A673 (cell line): Measurements from ENCODE around the gene ANKZF1. TPM values are rescaled to one million over a fixed set of nuclear protein-coding genes. Genes with fewer than 3 reads are reported as not detected.

Experiments used
- BruUV-seq: library from RNA; stranded (reverse); fragments of 400-500 nt; replicated peaks from 2 replicates; lab custom pipeline; 2021; lab: Mats Ljungman, UMichigan
- CTCF ChIA-PET: fragments of 300-600 bp; sonication (Branson Sonifier 250); formaldehyde crosslinking; loops from one replicate; lab custom pipeline; 2022; ENCODE audit warnings: antibody characterized with exemption; lab: Charles Lee
- POLR2A ChIA-PET: fragments of 300-600 bp; sonication (Branson Sonifier 250); formaldehyde crosslinking; loops from one replicate; lab custom pipeline; 2022; ENCODE audit warnings: antibody characterized with exemption; ENCODE audit not compliant: low non-redundant PET; lab: Charles Lee
- DNase-seq: peaks from one replicate; pipeline ENCODE4 v3.0.0-alpha.2; 2015; ENCODE audit warnings: low spot score
- H3K27ac ChIP-seq: fragments of 200-600 bp; sonication (generic); 2 replicates; pipeline ENCODE4 v1.5.1; 2016; ENCODE audit warnings: mixed run types, low read depth, mild to moderate bottlenecking, mixed read lengths, antibody characterized with exemption, low read length; ENCODE audit not compliant: poor library complexity, severe bottlenecking
- H3K27me3 ChIP-seq: fragments of 200-600 bp; sonication (generic); replicated peaks from 2 replicates; pipeline ENCODE4 v1.6.1; 2017; ENCODE audit warnings: mixed run types, low read depth, mild to moderate bottlenecking, mixed read lengths, antibody characterized with exemption, low read length; ENCODE audit not compliant: insufficient read depth, poor library complexity
- H3K36me3 ChIP-seq: fragments of 200-600 bp; sonication (generic); 2 replicates; pipeline ENCODE4 v1.6.1; 2016; ENCODE audit warnings: mixed run types, mild to moderate bottlenecking, mixed read lengths, antibody characterized with exemption, low read length; ENCODE audit not compliant: insufficient read depth, poor library complexity, severe bottlenecking
- H3K4me1 ChIP-seq: fragments of 200-600 bp; sonication (generic); 2 replicates; pipeline ENCODE4 v1.6.1; 2017; ENCODE audit warnings: mixed run types, mild to moderate bottlenecking, mixed read lengths, antibody characterized with exemption, low read length; ENCODE audit not compliant: insufficient read depth, poor library complexity, severe bottlenecking
- H3K4me3 ChIP-seq: fragments of 200-600 bp; sonication (generic); 2 replicates; pipeline ENCODE4 v1.5.1; 2016; ENCODE audit warnings: low read depth, mixed run types, mild to moderate bottlenecking, mixed read lengths, low read length; ENCODE audit not compliant: poor library complexity, severe bottlenecking
- H3K9me3 ChIP-seq: fragments of 200-600 bp; sonication (generic); 2 replicates; pipeline ENCODE4 v1.6.1; 2016; ENCODE audit warnings: mixed run types, low read depth, mild to moderate bottlenecking, mixed read lengths, antibody characterized with exemption, low read length; ENCODE audit not compliant: poor library complexity, severe bottlenecking
- CTCF ChIP-seq: fragments of 300-800, 200-600 bp; sonication (generic); conservative IDR thresholded peaks from 2 replicates; pipeline ENCODE4 v1.5.1; 2017; ENCODE audit warnings: low read depth, mild to moderate bottlenecking, antibody characterized with exemption, low read length, moderate library complexity, mixed read lengths
- EZH2 ChIP-seq: fragments of 200-600 bp; sonication (generic); IDR thresholded peaks from 2 replicates; pipeline ENCODE4 v1.6.1; 2017; ENCODE audit warnings: borderline replicate concordance, low read depth, mild to moderate bottlenecking, mixed read lengths, antibody characterized with exemption, low read length; ENCODE audit not compliant: poor library complexity, severe bottlenecking
- intact Hi-C: fragments of 100-400 bp; cut with micrococcal nuclease; formaldehyde crosslinking; loops from one replicate; pipeline ENCODE4 v1.10.0; 2022; ENCODE audit not compliant: unreplicated experiment
- total RNA-seq: library from RNA; stranded (reverse); gene quantifications from 2 replicates; pipeline ENCODE4 v1.2.3, GENCODE V29; 2021

Gene ANKZF1
- total RNA-seq, 1 experiment from 2014 or later = 30.6 TPM

- no peaks in the 10 kb centered on the region for H3K27me3 ChIP-seq
- POLR2A ChIA-PET = no interaction called here
- no TSS peak for BruUV-seq
- no peak overlapping the region for H3K27ac ChIP-seq
- intact Hi-C loops = no loop called here
- no peak for DNase-seq
- no peaks in the 10 kb centered on the region for H3K9me3 ChIP-seq
- H3K4me1 ChIP-seq = peaks cover under 1% of the 10 kb centered on the region
- no peak overlapping the region for H3K4me3 ChIP-seq
- no peak for TF ChIP-seq EZH2
- CTCF ChIA-PET = no interaction called here
- H3K36me3 ChIP-seq = peaks cover 40% of the 10 kb centered on the region
Observed at GRCh38 chr2:219184121-219184520, 45.5 kb upstream of the ANKZF1 start.

GRCh38 chr2:219186754-219187456 lies 42.7 kb upstream of the ANKZF1 start:
- no peak overlapping the region for H3K4me3 ChIP-seq
- peaks cover 17% of the 10 kb centered on the region for H3K36me3 ChIP-seq
- DNase-seq = no peak
- H3K27ac ChIP-seq = no peak overlapping the region
- ChIA-PET CTCF (interaction anchor here (0.6 kb wide), 1 partner anchor 287 kb away, joined by 6 read pairs; no protein-coding TSS in a partner anchor), POLR2A (no interaction called here)
- H3K4me1 ChIP-seq = no peaks in the 10 kb centered on the region
- intact Hi-C loops = no loop called here
- no peaks in the 10 kb centered on the region for H3K9me3 ChIP-seq
- BruUV-seq = no TSS peak
- no peaks in the 10 kb centered on the region for H3K27me3 ChIP-seq
- TF ChIP-seq EZH2 = no peak
- TF ChIP-seq CTCF = no peak

GRCh38 chr2:219197388-219197787 lies 32.2 kb upstream of the ANKZF1 start:
- Histone ChIP-seq H3K27ac (no peak overlapping the region), H3K4me1 (no peaks in the 10 kb centered on the region), H3K27me3 (no peaks in the 10 kb centered on the region), H3K9me3 (no peaks in the 10 kb centered on the region), H3K36me3 (no peaks in the 10 kb centered on the region), H3K4me3 (no peak overlapping the region)
- no peak for DNase-seq
- no TSS peak for BruUV-seq
- intact Hi-C loops = no loop called here
- POLR2A ChIA-PET = no interaction called here
- TF ChIP-seq EZH2 = no peak
- TF ChIP-seq CTCF = no peak
- CTCF ChIA-PET = no interaction called here

GRCh38 chr2:219198974-219199373 lies 30.6 kb upstream of the ANKZF1 start:
- TF ChIP-seq CTCF = no peak
- no peak for TF ChIP-seq EZH2
- Histone ChIP-seq H3K27ac (no peak overlapping the region), H3K4me3 (no peak overlapping the region), H3K36me3 (no peaks in the 10 kb centered on the region), H3K9me3 (no peaks in the 10 kb centered on the region), H3K27me3 (no peaks in the 10 kb centered on the region), H3K4me1 (no peaks in the 10 kb centered on the region)
- ChIA-PET POLR2A (no interaction called here), CTCF (no interaction called here)
- no peak for DNase-seq
- no TSS peak for BruUV-seq
- intact Hi-C loops = no loop called here
